ENCODE measurements around the gene TSPAN16. TPM values are rescaled to one million over a fixed set of nuclear protein-coding genes. Genes with fewer than 3 reads are reported as not detected.

The TSPAN16 gene
- total and polyA plus RNA-seq, 2 of the 13 experiments (the other 11 are each of a cell fraction or from before 2014, with no cell fraction given), result not detected

DNA sequence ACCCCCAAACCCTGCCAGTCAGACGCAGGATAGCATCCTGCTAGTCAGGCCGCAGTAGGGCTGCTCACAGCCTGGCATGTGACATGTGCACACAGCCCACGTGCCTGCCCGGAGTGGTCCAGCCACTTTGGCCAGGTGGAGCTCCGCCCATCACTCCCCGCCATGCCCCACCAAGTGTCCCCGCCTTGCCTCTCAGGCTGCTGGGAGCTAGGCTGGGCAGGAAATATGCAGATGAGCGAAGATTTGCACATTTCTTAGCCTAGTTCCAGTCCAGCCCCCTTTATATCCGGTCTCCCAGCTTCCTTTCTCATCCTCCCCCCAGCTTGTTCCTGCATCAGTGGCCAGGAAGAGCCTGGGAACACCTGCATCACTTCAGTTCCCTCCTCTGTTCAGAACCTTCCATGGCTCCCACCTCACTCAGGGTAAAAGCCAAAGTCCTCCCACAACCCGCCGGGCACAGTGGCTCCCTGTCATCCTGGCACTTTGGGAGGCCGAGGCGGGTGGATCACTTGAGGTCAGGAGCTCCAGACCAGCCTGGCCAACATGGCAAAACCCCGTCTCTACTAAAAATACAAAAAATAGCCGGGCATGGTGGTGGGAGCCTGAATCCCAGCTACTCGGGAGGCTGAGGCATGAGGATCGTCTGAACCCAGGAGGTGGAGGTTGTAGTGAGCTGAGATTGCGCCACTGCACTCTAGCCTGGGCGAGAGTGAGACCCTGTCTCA, 31.3 kb upstream of the TSPAN16 start (continued):
- TF ChIP-seq, protein P1, sequence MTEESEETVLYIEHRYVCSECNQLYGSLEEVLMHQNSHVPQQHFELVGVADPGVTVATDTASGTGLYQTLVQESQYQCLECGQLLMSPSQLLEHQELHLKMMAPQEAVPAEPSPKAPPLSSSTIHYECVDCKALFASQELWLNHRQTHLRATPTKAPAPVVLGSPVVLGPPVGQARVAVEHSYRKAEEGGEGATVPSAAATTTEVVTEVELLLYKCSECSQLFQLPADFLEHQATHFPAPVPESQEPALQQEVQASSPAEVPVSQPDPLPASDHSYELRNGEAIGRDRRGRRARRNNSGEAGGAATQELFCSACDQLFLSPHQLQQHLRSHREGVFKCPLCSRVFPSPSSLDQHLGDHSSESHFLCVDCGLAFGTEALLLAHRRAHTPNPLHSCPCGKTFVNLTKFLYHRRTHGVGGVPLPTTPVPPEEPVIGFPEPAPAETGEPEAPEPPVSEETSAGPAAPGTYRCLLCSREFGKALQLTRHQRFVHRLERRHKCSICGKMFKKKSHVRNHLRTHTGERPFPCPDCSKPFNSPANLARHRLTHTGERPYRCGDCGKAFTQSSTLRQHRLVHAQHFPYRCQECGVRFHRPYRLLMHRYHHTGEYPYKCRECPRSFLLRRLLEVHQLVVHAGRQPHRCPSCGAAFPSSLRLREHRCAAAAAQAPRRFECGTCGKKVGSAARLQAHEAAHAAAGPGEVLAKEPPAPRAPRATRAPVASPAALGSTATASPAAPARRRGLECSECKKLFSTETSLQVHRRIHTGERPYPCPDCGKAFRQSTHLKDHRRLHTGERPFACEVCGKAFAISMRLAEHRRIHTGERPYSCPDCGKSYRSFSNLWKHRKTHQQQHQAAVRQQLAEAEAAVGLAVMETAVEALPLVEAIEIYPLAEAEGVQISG (CRISPR knock-in tag; IDR thresholded peaks at IDR 0.05), result no peak; the same call in 1 of the 2 replicates
- TF ChIP-seq, protein P2, sequence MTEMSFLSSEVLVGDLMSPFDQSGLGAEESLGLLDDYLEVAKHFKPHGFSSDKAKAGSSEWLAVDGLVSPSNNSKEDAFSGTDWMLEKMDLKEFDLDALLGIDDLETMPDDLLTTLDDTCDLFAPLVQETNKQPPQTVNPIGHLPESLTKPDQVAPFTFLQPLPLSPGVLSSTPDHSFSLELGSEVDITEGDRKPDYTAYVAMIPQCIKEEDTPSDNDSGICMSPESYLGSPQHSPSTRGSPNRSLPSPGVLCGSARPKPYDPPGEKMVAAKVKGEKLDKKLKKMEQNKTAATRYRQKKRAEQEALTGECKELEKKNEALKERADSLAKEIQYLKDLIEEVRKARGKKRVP (CRISPR knock-in tag; IDR thresholded peaks at IDR 0.05), result 0 out of 4 replicates have a peak, but pooled peaks of 1 of the 2 experiments have one; percentile 11
- 0 out of 2 replicates have a peak, but pooled peaks have one; percentile 72 for TF ChIP-seq SNAPC2 (CRISPR knock-in tag; IDR thresholded peaks at IDR 0.05)
- TF ChIP-seq, protein P3, sequence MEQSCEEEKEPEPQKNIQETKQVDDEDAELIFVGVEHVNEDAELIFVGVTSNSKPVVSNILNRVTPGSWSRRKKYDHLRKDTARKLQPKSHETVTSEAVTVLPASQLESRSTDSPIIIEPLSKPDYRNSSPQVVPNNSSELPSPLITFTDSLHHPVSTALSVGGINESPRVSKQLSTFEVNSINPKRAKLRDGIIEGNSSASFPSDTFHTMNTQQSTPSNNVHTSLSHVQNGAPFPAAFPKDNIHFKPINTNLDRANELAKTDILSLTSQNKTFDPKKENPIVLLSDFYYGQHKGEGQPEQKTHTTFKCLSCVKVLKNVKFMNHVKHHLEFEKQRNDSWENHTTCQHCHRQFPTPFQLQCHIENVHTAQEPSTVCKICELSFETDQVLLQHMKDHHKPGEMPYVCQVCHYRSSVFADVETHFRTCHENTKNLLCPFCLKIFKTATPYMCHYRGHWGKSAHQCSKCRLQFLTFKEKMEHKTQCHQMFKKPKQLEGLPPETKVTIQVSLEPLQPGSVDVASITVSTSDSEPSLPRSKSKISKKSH (CRISPR knock-in tag; IDR thresholded peaks at IDR 0.05; ENCODE audit: borderline replicate concordance), result peak; percentile 37; the same call in 1 of the 2 replicates
- TF ChIP-seq ZNF720 (CRISPR knock-in tag; IDR thresholded peaks at IDR 0.05), result no peak
- peak; percentile 61; the same call in 1 of the 2 replicates for TF ChIP-seq ZNF274 (CRISPR knock-in tag; IDR thresholded peaks at IDR 0.05)
- 0 out of 2 replicates have a peak, but pooled peaks have one; percentile 21 for TF ChIP-seq MED1 (CRISPR knock-in tag; IDR thresholded peaks at IDR 0.05)
- no peak for TF ChIP-seq ZNF207 (IDR thresholded peaks at IDR 0.05; ENCODE audit: borderline replicate concordance)
- TF ChIP-seq, protein P4, sequence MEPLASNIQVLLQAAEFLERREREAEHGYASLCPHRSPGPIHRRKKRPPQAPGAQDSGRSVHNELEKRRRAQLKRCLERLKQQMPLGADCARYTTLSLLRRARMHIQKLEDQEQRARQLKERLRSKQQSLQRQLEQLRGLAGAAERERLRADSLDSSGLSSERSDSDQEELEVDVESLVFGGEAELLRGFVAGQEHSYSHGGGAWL (CRISPR knock-in tag; IDR thresholded peaks at IDR 0.05), result peak; percentile 83; the same call in 1 of the 2 replicates
- peak; percentile 31; the same call in 1 of the 2 replicates for TF ChIP-seq GATAD2A (CRISPR knock-in tag; IDR thresholded peaks at IDR 0.05)
- no peak for TF ChIP-seq CREM (IDR thresholded peaks at IDR 0.05)
- no peak for TF ChIP-seq CREM (CRISPR knock-in tag; IDR thresholded peaks at IDR 0.05)
- TF ChIP-seq ZFY (CRISPR knock-in tag; IDR thresholded peaks at IDR 0.05), result peak; percentile 23; the same call in 1 of the 2 replicates
- TF ChIP-seq, protein P5, sequence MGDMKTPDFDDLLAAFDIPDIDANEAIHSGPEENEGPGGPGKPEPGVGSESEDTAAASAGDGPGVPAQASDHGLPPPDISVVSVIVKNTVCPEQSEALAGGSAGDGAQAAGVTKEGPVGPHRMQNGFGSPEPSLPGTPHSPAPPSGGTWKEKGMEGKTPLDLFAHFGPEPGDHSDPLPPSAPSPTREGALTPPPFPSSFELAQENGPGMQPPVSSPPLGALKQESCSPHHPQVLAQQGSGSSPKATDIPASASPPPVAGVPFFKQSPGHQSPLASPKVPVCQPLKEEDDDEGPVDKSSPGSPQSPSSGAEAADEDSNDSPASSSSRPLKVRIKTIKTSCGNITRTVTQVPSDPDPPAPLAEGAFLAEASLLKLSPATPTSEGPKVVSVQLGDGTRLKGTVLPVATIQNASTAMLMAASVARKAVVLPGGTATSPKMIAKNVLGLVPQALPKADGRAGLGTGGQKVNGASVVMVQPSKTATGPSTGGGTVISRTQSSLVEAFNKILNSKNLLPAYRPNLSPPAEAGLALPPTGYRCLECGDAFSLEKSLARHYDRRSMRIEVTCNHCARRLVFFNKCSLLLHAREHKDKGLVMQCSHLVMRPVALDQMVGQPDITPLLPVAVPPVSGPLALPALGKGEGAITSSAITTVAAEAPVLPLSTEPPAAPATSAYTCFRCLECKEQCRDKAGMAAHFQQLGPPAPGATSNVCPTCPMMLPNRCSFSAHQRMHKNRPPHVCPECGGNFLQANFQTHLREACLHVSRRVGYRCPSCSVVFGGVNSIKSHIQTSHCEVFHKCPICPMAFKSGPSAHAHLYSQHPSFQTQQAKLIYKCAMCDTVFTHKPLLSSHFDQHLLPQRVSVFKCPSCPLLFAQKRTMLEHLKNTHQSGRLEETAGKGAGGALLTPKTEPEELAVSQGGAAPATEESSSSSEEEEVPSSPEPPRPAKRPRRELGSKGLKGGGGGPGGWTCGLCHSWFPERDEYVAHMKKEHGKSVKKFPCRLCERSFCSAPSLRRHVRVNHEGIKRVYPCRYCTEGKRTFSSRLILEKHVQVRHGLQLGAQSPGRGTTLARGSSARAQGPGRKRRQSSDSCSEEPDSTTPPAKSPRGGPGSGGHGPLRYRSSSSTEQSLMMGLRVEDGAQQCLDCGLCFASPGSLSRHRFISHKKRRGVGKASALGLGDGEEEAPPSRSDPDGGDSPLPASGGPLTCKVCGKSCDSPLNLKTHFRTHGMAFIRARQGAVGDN (CRISPR knock-in tag; IDR thresholded peaks at IDR 0.05), result peak; percentile 93
- no peak for TF ChIP-seq ZNF337 (CRISPR knock-in tag; IDR thresholded peaks at IDR 0.05; ENCODE audit: borderline replicate concordance, low read depth)
- TF ChIP-seq PITX1 (CRISPR knock-in tag; IDR thresholded peaks at IDR 0.05), result peak; percentile 65; the same call in 1 of the 2 replicates
- peak; percentile 52; the same call in 1 of the 3 replicates for TF ChIP-seq MXI1 (IDR thresholded peaks at IDR 0.05; ENCODE audit: borderline replicate concordance, low read depth, low read length)
- peak; percentile 36; the same call in 1 of the 2 replicates for TF ChIP-seq FOXA3 (CRISPR knock-in tag; IDR thresholded peaks at IDR 0.05)
- TF ChIP-seq SP5 (CRISPR knock-in tag; IDR thresholded peaks at IDR 0.05; ENCODE audit: borderline replicate concordance, low read depth), result peak; percentile 48
- 0 out of 2 replicates have a peak, but pooled peaks have one; percentile 38 for TF ChIP-seq KLF6 (CRISPR knock-in tag; IDR thresholded peaks at IDR 0.05)
